ENCODE data around the gene PABPN1L. TPM values are rescaled to one million over a fixed set of nuclear protein-coding genes. Genes with fewer than 3 reads are reported as not detected.

Gene PABPN1L
- total and polyA plus RNA-seq, 10 of the 15 experiments (the other 5 are each of a cell fraction or from before 2014, with no cell fraction given): not detected

- no peaks in the 10 kb centered on the region for H3K79me2 ChIP-seq (ENCODE audit: control insufficient read depth, insufficient read depth, low read length)
- CTCF ChIA-PET: no interaction called here
Observed at GRCh38 chr16:88894681-88895300, 28.3 kb upstream of the PABPN1L start.

More at GRCh38 chr16:88894681-88895300, 28.3 kb upstream of the PABPN1L start:
- Histone ChIP-seq H2AFZ (ENCODE audit: control insufficient read depth, low read depth, low read length) (no peak overlapping the region), H3K9ac (ENCODE audit: control insufficient read depth, insufficient read depth, low read length) (no peak overlapping the region), H3K36me3 (ENCODE audit: control insufficient read depth in 2 of 2, insufficient read depth in 2 of 2, low read length in 1 of 2) (peaks cover 1 to 4% of the 10 kb centered on the region in 2 experiments; a peak in 3 of 4 replicates), H3K4me1 (ENCODE audit: control insufficient read depth, insufficient read depth, low read length) (no peaks in the 10 kb centered on the region), H3K9me3 (replicated peaks; ENCODE audit: control insufficient read depth, insufficient read depth, low read length) (no peaks in the 10 kb centered on the region), H3K4me3 (no peak overlapping the region), H4K20me1 (ENCODE audit: control insufficient read depth, insufficient read depth) (no peaks in the 10 kb centered on the region), H3K27me3 (replicated peaks in 1 of 2; ENCODE audit: control insufficient read depth in 2 of 2, insufficient read depth in 2 of 2, low read length in 1 of 2) (no peaks in the 10 kb centered on the region), H3K4me2 (ENCODE audit: control insufficient read depth, insufficient read depth) (no peak overlapping the region), H3K27ac (ENCODE audit: control insufficient read depth, insufficient read depth) (no peak overlapping the region)
- TF ChIP-seq STAT3 (IDR thresholded peaks at IDR 0.05; ENCODE audit: low read depth, low read length) (no peak), GABPA (IDR thresholded peaks at IDR 0.05; ENCODE audit: low read depth) (no peak), LARP7 (IDR thresholded peaks at IDR 0.05) (no peak), EP300 (IDR thresholded peaks at IDR 0.05; ENCODE audit: borderline replicate concordance in 1 of 2, control insufficient read depth in 1 of 2, low read depth in 2 of 2, low read length in 2 of 2) (no peak), NR2F1 (conservative IDR thresholded peaks at IDR 0.05) (no peak), SRF (IDR thresholded peaks at IDR 0.05; ENCODE audit: low read depth in 2 of 2, low read length in 2 of 2) (no peak), CBX3 (IDR thresholded peaks at IDR 0.05; ENCODE audit: borderline replicate concordance, low read depth) (no peak), PAX5 (IDR thresholded peaks at IDR 0.05; ENCODE audit: borderline replicate concordance, low read depth, low read length) (no peak), SIN3A (IDR thresholded peaks at IDR 0.05; ENCODE audit: low read depth, low read length) (no peak), SMARCA5 (IDR thresholded peaks at IDR 0.05) (no peak), MTA3 (IDR thresholded peaks at IDR 0.05; ENCODE audit: borderline replicate concordance, low read length) (no peak), POLR2AphosphoS5 (IDR thresholded peaks at IDR 0.05; ENCODE audit: low read length) (no peak), PKNOX1 (IDR thresholded peaks at IDR 0.05) (no peak), ZZZ3 (IDR thresholded peaks at IDR 0.05; ENCODE audit: control insufficient read depth, insufficient read length, low read depth) (no peak), REST (IDR thresholded peaks at IDR 0.05; ENCODE audit: low read depth, low read length) (no peak), ZBTB11 (CRISPR knock-in tag; IDR thresholded peaks at IDR 0.05) (no peak), NR2C1 (IDR thresholded peaks at IDR 0.05) (no peak), SPI1 (IDR thresholded peaks at IDR 0.05; ENCODE audit: borderline replicate concordance, insufficient read depth, low read depth, low read length) (no peak)
- ChIA-PET SMC1A (ENCODE audit: uncharacterized antibody, unreplicated experiment) (no interaction called here), POLR2A (no interaction called here), RAD21 (ENCODE audit: unreplicated experiment) (no interaction called here)
- no peak for FAIRE-seq
- ATAC-seq: no peak
- in situ Hi-C loops (cut with MboI): no loop called here
- intact Hi-C loops (cut with micrococcal nuclease; ENCODE audit: unreplicated experiment): no loop called here
- no TSS peak for BruUV-seq (replicated peaks)
- DNase-seq (ENCODE audit: low read depth, low spot score): no peak
- 59% methylated on average over 21 of the region's 21 CpGs for WGBS (ENCODE audit: insufficient coverage, insufficient replicate concordance, low lambda C conversion rate, missing lambda C conversion rate)
